Keratinocyte (primary cell): Measurements from ENCODE around the gene CD177. TPM values are rescaled to one million over a fixed set of nuclear protein-coding genes. Genes with fewer than 3 reads are reported as not detected.
"Not testable (repeated sequence)": the region's sequence is repeated elsewhere in the genome, so short reads cannot be mapped to it uniquely, and the experiment has no call there.

Experiments
- DNase-seq: peaks from one replicate; pipeline ENCODE4 v3.0.0-alpha.2; 2011; ENCODE audit warnings: low read depth, missing footprints, low spot score
- FAIRE-seq: peaks from 2 replicates; lab custom pipeline; 2011; peaks lifted over from hg19 to GRCh38; lab: Jason Lieb, UNC
- H2AFZ ChIP-seq: 2 replicates; pipeline ENCODE4 v1.6.0; 2012; ENCODE audit warnings: low read length, control low read depth, inconsistent platforms; ENCODE audit not compliant: control insufficient read depth
- H3K27ac ChIP-seq: 2 replicates; pipeline ENCODE4 v1.5.1; 2011; ENCODE audit warnings: low read length; ENCODE audit not compliant: control insufficient read depth, insufficient read depth
- H3K27me3 ChIP-seq: 3 replicates; pipeline ENCODE4 v1.6.0; 2011; ENCODE audit warnings: low read length; ENCODE audit not compliant: control insufficient read depth, insufficient read depth; ENCODE audit errors: extremely low read depth
- H3K36me3 ChIP-seq, 2 experiments: 2 replicates in 1 of 2; 3 replicates in 1 of 2; pipeline ENCODE4 v1.5.1; 2011; ENCODE audit warnings: low read length in 2 of 2, mild to moderate bottlenecking in 1 of 2; ENCODE audit not compliant: control insufficient read depth in 2 of 2, insufficient read depth in 2 of 2; ENCODE audit errors: extremely low read depth in 1 of 2
- H3K4me1 ChIP-seq: 3 replicates; pipeline ENCODE4 v1.5.1; 2011; ENCODE audit warnings: low read length; ENCODE audit not compliant: control insufficient read depth, insufficient read depth; ENCODE audit errors: extremely low read depth
- H3K4me2 ChIP-seq: 3 replicates; pipeline ENCODE4 v1.6.0; 2011; ENCODE audit warnings: low read depth, low read length; ENCODE audit not compliant: control insufficient read depth, insufficient read depth; ENCODE audit errors: extremely low read depth
- H3K4me3 ChIP-seq, 3 experiments: fragments of 200-600 bp in 1 of 3; sonication (generic) in 1 of 3; 2 replicates in 2 of 3; 3 replicates in 1 of 3; pipeline ENCODE4 v1.5.1; 2011 to 2016; ENCODE audit warnings: low read length in 3 of 3, mild to moderate bottlenecking in 3 of 3, control low read depth in 2 of 3, inconsistent platforms in 1 of 3, low read depth in 1 of 3, mixed read lengths in 1 of 3, mixed run types in 1 of 3, moderate library complexity in 1 of 3; ENCODE audit not compliant: control insufficient read depth in 2 of 3, insufficient read depth in 2 of 3; ENCODE audit errors: extremely low read depth in 1 of 3
- H3K79me2 ChIP-seq: 2 replicates; pipeline ENCODE4 v1.6.0; 2012; ENCODE audit warnings: low read length; ENCODE audit not compliant: control insufficient read depth, insufficient read depth
- H3K9ac ChIP-seq: 3 replicates; pipeline ENCODE4 v1.6.0; 2011; ENCODE audit warnings: low read length; ENCODE audit not compliant: control insufficient read depth, insufficient read depth; ENCODE audit errors: extremely low read depth
- H3K9me1 ChIP-seq: 3 replicates; pipeline ENCODE4 v1.6.0; 2011; ENCODE audit warnings: low read length; ENCODE audit not compliant: control insufficient read depth, insufficient read depth; ENCODE audit errors: extremely low read depth
- H3K9me3 ChIP-seq: 2 replicates; pipeline ENCODE4 v1.5.1; 2012; ENCODE audit warnings: low read depth, low read length; ENCODE audit not compliant: control insufficient read depth
- H4K20me1 ChIP-seq: 3 replicates; pipeline ENCODE4 v1.6.0; 2011; ENCODE audit warnings: low read length; ENCODE audit not compliant: control insufficient read depth, insufficient read depth; ENCODE audit errors: extremely low read depth
- CTCF ChIP-seq, 3 experiments: IDR thresholded peaks in 1 of 3; conservative IDR thresholded peaks in 1 of 3; optimal IDR thresholded peaks in 1 of 3; 2 replicates in 2 of 3; 3 replicates in 1 of 3; pipeline versions ENCODE3 to v1.5.1; 2011; ENCODE audit warnings: low read length in 3 of 3, mild to moderate bottlenecking in 3 of 3, moderate library complexity in 2 of 3, control low read depth in 1 of 3, inconsistent platforms in 1 of 3; ENCODE audit not compliant: insufficient read depth in 2 of 3; ENCODE audit errors: extremely low read depth in 1 of 3
- EZH2 ChIP-seq: IDR thresholded peaks from one replicate; pipeline ENCODE4 v1.6.1; 2012; ENCODE audit warnings: inconsistent platforms, mild to moderate bottlenecking, low read length, moderate library complexity
- dilution Hi-C: fragments of 300-500 bp; cut with MboI; formaldehyde crosslinking; loops from one replicate; pipeline ENCODE4 v1.7.0; 2020; ENCODE audit warnings: low sequenced_read_pairs; ENCODE audit not compliant: extremely low pct_ligation_motif_present
- polyA plus RNA-seq, 5 experiments: library from polyadenylated mRNA; depleted of rRNA in 3 of 5; stranded (reverse) in 3 of 5; stranded (forward) in 1 of 5; unstranded in 1 of 5; fragments of >200 nt; gene quantifications; 1 replicate in 1 of 5; 2 replicates in 3 of 5; 3 replicates in 1 of 5; pipeline versions ENCODE4 v1.2.1 to v1.2.3, GENCODE V29; 2011 to 2012; ENCODE audit warnings: missing spikeins in 2 of 5, low read depth in 1 of 5, low replicate concordance in 1 of 5

CD177 gene
- polyA plus RNA-seq, 1 donor (not counting 4 experiments of a cell fraction or from before 2014, with no cell fraction given): 1.1 TPM

- no peaks in the 10 kb centered on the region for H3K36me3 ChIP-seq
- dilution Hi-C loops: no loop called here
- H3K9me3 ChIP-seq: no peaks in the 10 kb centered on the region
- no peaks in the 10 kb centered on the region for H3K27me3 ChIP-seq
- no peaks in the 10 kb centered on the region for H4K20me1 ChIP-seq
- H3K9ac ChIP-seq: no peak overlapping the region
- no peak overlapping the region for H2AFZ ChIP-seq
- FAIRE-seq (no peak), DNase-seq (no peak)
- no peak overlapping the region for H3K4me3 ChIP-seq
- H3K9me1 ChIP-seq: no peaks in the 10 kb centered on the region
- H3K79me2 ChIP-seq: no peaks in the 10 kb centered on the region
- TF ChIP-seq EZH2 (no peak), CTCF (optimal IDR thresholded peaks at IDR 0.05 in 1 of 3, IDR thresholded peaks at IDR 0.05 in 1 of 3, conservative IDR thresholded peaks at IDR 0.05 in 1 of 3; ENCODE audit: extremely low read depth in 1 of 3, insufficient read depth in 2 of 3, low read length in 3 of 3) (no peak)
- H3K27ac ChIP-seq: no peak overlapping the region
- H3K4me2 ChIP-seq: no peak overlapping the region
- H3K4me1 ChIP-seq: no peaks in the 10 kb centered on the region
Measured at GRCh38 chr19:43337737-43338136, 15.7 kb upstream of the CD177 start.

GRCh38 chr19:43338530-43338929 is 15.0 kb upstream of the CD177 start:
- FAIRE-seq (no peak), DNase-seq (no peak)
- no peaks in the 10 kb centered on the region for H3K4me1 ChIP-seq
- H3K4me3 ChIP-seq: no peak overlapping the region
- no peak overlapping the region for H3K27ac ChIP-seq
- H3K36me3 ChIP-seq: no peaks in the 10 kb centered on the region
- no peak overlapping the region for H3K9ac ChIP-seq
- no peaks in the 10 kb centered on the region for H3K27me3 ChIP-seq
- H3K9me3 ChIP-seq: no peaks in the 10 kb centered on the region
- H2AFZ ChIP-seq: no peak overlapping the region
- no peaks in the 10 kb centered on the region for H4K20me1 ChIP-seq
- H3K4me2 ChIP-seq: no peak overlapping the region
- H3K9me1 ChIP-seq: no peaks in the 10 kb centered on the region
- dilution Hi-C loops: no loop called here
- TF ChIP-seq CTCF (optimal IDR thresholded peaks at IDR 0.05 in 1 of 3, IDR thresholded peaks at IDR 0.05 in 1 of 3, conservative IDR thresholded peaks at IDR 0.05 in 1 of 3; ENCODE audit: extremely low read depth in 1 of 3, insufficient read depth in 2 of 3, low read length in 3 of 3): no peak
- TF ChIP-seq EZH2: no peak
- no peaks in the 10 kb centered on the region for H3K79me2 ChIP-seq

- H3K27me3 ChIP-seq, H3K27ac ChIP-seq, dilution Hi-C loops, H2AFZ ChIP-seq, H3K4me2 ChIP-seq, FAIRE-seq, H4K20me1 ChIP-seq, H3K9me3 ChIP-seq, H3K36me3 ChIP-seq, H3K4me1 ChIP-seq, DNase-seq, H3K9ac ChIP-seq, H3K9me1 ChIP-seq, H3K4me3 ChIP-seq, H3K79me2 ChIP-seq: not testable (repeated sequence)
Measured at GRCh38 chr19:43339243-43339930, 14.1 kb upstream of the CD177 start.

GRCh38 chr19:43340101-43340500 is 13.4 kb upstream of the CD177 start:
- H3K4me3 ChIP-seq, H3K27ac ChIP-seq, H4K20me1 ChIP-seq, H3K4me2 ChIP-seq, H2AFZ ChIP-seq, H3K79me2 ChIP-seq, H3K4me1 ChIP-seq, dilution Hi-C loops, FAIRE-seq, H3K27me3 ChIP-seq, DNase-seq, H3K9ac ChIP-seq, H3K36me3 ChIP-seq, H3K9me3 ChIP-seq, H3K9me1 ChIP-seq: not testable (repeated sequence)
